Adrenal gland (tissue), 5 donors: ENCODE measurements around the gene CRTC1.

ENCODE experiments used
- POLR2A ChIP-seq, 2 donors: fragments of 450-650 bp; IDR thresholded peaks; one replicate each; pipeline ENCODE4 v1.6.1; 2017; ENCODE audit warnings: antibody characterized with exemption in 2 of 2, mild to moderate bottlenecking in 2 of 2, moderate library complexity in 1 of 2
- TF ChIP-seq, protein P1 (sequence below), 6 experiments: fragments of 450-650 bp in 4 of 6; fragments of 200-600 bp in 2 of 6; sonication (generic) in 1 of 6; IDR thresholded peaks; 1 replicate in 5 of 6; 2 replicates in 1 of 6; pipeline versions ENCODE4 v1.5.1 to v1.8.0; 2016 to 2021; ENCODE audit warnings: antibody characterized with exemption in 6 of 6, mild to moderate bottlenecking in 2 of 6, moderate library complexity in 1 of 6
- donor health status: DM: no; HTN: no; CAD: no.

DNA sequence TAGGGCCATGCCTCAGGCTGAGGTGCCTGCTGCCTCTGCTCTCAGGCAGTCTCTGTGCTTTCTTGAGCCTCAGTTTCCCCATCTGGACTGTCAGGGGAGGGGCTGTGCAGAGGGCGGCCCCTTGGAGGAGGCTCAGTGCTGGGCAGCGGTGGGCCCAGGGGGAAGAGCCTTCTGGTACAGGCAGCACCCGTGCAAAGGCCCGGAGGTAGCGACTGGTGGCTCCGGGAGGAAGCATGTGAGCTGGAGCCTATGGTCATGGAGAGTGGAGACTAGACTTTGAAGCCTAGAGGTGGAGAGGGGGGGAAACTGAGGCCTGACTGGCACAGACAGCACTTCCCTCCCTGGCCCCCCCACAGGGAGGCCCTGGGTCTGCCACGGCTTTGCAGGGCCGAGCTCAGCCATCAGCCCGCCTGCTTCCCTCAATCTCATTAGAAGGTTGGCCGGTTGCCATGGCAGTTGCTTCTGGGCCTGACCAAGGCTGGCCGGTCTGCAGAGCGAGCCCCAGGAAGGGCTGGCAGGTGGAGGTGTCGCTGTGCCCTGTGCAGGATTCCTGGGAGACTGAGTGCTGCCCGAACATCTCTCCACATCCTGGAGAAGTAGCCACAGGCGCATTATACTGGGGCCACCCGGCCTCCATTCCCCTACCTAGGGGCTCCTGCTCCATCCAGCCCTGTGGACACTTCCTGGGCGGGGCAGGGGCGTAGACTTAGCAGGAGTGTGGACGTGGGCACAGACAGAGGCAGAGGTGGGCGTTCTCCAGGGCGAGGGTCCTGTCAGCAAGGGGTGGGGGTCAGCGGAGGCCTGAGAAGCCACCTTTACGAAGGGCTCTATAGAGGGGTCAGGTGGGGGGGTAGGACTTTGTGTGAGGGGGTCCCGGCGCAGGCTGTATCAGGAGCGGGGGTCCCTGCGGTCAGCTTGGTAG, 53.2 kb downstream of the CRTC1 start:
- TF ChIP-seq POLR2A (IDR thresholded peaks at IDR 0.05), result no peak
- TF ChIP-seq, protein P1, sequence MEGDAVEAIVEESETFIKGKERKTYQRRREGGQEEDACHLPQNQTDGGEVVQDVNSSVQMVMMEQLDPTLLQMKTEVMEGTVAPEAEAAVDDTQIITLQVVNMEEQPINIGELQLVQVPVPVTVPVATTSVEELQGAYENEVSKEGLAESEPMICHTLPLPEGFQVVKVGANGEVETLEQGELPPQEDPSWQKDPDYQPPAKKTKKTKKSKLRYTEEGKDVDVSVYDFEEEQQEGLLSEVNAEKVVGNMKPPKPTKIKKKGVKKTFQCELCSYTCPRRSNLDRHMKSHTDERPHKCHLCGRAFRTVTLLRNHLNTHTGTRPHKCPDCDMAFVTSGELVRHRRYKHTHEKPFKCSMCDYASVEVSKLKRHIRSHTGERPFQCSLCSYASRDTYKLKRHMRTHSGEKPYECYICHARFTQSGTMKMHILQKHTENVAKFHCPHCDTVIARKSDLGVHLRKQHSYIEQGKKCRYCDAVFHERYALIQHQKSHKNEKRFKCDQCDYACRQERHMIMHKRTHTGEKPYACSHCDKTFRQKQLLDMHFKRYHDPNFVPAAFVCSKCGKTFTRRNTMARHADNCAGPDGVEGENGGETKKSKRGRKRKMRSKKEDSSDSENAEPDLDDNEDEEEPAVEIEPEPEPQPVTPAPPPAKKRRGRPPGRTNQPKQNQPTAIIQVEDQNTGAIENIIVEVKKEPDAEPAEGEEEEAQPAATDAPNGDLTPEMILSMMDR (IDR thresholded peaks at IDR 0.05), result no peak
